ENCODE measurements around the gene MAGEB1.

Gene MAGEB1, protein sequence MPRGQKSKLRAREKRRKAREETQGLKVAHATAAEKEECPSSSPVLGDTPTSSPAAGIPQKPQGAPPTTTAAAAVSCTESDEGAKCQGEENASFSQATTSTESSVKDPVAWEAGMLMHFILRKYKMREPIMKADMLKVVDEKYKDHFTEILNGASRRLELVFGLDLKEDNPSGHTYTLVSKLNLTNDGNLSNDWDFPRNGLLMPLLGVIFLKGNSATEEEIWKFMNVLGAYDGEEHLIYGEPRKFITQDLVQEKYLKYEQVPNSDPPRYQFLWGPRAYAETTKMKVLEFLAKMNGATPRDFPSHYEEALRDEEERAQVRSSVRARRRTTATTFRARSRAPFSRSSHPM

GRCh38 chrX:30246769-30247489, at the start of gene MAGEB1:
Gene MAGEB1 (plus strand): TSS chrX:30247146. CDS start chrX:30250494, 3,348 bp downstream.
- DNase-seq: no peak

DNA sequence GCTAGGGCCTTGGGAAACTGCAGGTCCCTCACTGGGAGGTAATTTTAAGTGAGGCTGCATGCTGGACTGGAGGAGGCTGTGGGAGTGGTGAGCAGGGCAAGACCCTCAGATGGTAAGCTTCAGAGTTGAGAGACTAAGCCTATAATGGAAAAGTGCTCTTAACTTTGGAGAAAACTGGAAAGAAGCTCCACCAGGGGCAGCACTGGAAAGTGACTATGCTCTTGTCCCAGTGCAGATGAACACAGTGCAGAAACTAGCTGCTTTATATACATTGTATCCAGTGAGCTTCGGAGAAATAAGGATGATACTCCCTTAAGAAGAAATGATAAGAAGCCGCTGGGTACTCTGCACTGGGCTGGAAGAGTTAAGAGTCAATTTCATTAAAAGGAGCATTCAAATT, 34.8 kb upstream of the MAGEB1 start:
- DNase-seq: no peak

DNA sequence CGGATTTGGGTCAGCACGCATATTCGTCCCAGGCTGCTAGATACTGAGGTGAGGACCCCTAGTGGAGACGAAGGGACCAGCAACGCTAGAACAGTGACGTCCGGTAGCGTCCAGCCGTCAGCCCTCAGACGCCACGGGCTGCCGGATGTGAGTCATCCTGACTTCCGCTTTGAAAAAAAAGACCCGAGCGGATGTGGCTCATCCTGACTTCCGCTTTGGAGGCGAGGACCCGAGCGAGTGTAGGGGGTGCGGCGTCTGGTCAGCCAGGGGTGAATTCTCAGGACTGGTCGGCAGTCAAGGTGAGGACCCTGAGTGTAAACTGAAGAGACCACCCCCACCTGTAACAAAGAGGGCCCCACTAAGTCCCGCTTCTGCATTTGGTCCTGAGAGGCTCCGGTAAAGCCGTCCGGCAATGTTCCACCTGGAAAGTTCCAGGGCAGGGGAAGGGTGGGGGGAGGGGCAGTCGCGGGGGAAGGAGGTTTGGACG, 31.5 kb upstream of the MAGEB1 start, which contains the start of gene MAGEB2:
Gene MAGEB2, plus strand, starts transcription at position 207 of the 487 bp plus-strand sequence. CDS start 3,018 bp downstream, outside the sequence.
- no peak for DNase-seq

DNA sequence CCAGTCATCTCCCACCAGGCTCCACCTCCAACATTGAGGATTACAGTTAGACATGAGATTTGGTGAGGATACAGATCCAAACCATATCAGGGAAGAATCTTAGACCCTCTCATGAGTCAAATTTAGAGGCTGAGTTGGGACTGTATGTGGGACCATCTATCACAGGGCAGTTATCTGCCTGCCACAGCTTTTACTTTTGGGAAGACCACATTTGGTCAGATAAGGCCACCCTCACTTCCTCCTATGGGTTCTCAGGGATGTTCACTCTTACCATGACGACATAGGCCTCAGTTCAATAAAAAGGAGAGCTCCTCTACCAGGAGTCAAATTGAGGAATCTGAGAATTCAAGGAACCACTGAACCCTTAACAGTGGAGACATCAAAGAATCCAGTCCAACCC, 29.5 kb upstream of the MAGEB1 start:
- no peak for DNase-seq

DNA sequence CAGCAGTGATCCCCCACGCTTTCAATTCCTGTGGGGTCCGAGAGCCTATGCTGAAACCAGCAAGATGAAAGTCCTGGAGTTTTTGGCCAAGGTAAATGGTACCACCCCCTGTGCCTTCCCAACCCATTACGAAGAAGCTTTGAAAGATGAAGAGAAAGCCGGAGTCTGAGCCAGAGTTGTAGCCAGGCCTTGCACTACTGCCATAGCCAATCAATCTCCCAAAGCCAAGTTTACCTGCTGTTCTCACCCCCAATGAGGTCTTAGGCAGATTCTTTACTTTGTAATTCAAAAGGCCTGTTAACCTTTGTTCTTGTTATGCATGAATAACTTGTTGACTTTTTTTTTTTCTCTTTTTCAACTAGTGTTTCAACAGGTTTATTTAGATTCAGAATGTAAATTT, 27.6 kb upstream of the MAGEB1 start:
- DNase-seq: no peak

DNA sequence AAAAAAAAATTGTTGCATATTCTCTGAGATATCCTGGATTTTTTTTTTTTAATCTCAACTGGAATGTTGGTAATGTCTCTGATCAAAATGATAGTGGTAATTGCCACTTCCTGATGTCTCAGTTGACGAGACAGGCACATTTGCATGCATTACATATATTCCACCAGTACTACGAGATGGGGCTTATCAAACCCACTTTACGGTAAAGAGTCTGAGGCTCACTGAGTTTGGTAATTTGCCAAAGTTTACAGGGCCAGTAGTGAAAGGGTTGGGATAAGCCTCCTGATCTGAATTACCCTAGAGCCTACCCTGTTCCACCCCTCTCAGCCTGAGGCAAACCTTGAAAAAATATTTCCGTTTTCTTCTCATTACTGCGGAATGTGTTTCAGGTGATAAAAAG, 26.3 kb upstream of the MAGEB1 start:
- DNase-seq: no peak

DNA sequence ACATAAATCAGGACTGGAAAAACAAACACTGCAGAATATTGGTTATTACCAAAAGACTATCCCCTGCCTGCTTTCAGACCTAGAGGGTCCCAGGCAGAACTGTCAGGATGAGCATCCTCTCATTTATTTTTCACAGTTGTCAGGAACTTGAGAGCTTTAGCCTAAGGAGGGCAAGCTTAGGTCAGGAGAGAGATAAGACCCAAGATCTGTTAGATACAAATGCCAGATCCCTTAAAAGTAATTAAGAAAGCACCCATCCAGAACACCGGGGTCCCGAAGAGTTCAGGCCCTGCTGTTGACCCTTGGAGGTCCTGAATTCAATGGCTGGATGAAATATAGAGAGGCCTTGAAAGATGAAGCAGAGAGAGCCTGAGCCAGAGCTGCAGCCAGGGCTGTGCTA, 22.4 kb upstream of the MAGEB1 start:
- DNase-seq: no peak

DNA sequence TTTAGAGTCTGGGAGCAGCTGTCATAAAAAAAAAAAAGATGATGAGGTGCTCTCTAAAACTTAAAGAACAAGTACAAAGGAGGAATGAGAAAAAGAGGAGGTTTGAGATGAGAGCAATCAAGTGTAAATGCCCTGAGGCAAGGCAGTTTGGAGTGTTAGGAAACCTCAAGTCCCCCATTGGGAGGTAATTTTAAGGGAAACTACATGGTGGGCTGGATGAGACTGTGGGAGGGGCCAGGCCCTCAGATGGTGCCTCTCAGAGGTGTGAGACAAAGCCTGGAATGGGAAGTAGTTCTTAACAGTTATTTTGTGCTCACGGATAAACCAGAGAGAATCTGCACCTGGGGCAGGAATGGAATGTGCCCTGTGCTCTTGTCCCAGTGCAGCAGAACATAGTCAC, 18.4 kb upstream of the MAGEB1 start:
- no peak for DNase-seq

- DNase-seq: no peak
Measured at GRCh38 chrX:30230395-30230794, 16.6 kb upstream of the MAGEB1 start, which contains the start of gene MAGEB3. Gene MAGEB3 (plus strand): TSS chrX:30230657. CDS start chrX:30235925, 5,268 bp downstream.

DNA sequence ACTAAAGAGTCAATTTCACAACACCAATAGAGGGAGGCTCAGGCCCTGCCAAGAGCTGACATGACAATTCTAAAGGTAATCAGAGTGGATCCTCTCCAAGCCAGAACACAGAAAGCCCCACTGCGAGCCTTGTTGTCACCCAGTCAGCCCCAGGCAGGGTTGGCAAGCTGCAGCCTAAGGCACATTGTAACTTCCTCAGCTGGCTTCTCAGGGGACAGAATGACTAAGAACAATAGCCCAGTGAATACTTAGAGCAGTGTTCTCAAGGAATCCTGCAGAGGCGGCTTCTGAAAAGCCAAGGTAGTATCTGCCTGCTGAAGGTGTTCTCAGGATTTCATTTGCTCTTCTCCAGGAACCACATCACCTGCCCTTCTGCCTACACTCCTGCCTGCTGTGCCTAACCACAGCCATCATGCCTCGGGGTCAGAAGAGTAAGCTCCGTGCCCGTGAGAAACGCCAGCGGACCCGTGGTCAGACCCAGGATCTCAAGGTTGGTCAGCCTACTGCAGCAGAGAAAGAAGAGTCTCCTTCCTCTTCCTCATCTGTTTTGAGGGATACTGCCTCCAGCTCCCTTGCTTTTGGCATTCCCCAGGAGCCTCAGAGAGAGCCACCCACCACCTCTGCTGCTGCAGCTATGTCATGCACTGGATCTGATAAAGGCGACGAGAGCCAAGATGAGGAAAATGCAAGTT, 5.1 kb upstream of the MAGEB1 start, which contains the start of gene MAGEB4:
Gene MAGEB4, plus strand, starts transcription at position 277 of the 692 bp plus-strand sequence. Its CDS starts 136 bp downstream, at position 413.
- no peak for DNase-seq

DNA sequence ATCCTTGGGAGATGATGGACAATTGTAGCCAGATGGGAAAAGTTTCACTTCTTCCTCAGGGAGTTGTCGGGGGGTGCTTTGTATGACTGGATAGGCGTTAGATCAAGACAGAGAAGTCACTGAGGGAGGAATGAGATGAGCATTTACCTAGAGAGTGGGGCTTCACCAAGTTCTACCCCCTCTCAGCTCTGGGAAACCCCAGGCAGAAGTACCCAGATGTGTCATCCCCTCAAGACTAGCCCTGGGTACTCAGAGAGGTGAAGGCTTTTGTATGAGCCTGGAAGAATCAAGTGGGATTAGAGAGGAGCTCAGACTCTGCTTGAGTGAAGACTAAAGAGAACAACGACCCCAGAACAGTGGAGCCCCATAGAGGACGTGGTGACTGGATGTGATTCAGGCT, 1.9 kb downstream of the MAGEB1 start:
- no peak for DNase-seq

- DNase-seq: no peak
Measured at GRCh38 chrX:30253257-30253656, 6.3 kb downstream of the MAGEB1 start.

DNA sequence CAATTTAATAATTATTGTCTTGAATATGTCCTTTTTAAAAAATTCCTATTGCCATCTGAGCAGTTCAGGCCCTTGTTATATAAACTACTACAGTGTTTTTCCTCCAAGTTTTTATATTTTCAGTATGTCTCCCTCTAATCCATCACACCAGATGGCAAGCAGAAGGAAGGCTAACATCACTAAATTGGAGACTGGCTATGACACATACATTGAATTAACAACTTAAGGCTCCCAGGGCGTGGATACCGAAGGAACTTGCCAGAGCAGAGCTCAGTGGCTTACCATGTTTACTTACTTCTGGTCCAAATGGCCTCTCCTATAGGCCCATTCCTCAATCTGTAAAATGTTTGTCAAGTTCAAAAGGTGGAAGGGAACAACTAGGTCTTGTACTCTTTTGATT, 13.0 kb downstream of the MAGEB1 start:
- DNase-seq: no peak

DNA sequence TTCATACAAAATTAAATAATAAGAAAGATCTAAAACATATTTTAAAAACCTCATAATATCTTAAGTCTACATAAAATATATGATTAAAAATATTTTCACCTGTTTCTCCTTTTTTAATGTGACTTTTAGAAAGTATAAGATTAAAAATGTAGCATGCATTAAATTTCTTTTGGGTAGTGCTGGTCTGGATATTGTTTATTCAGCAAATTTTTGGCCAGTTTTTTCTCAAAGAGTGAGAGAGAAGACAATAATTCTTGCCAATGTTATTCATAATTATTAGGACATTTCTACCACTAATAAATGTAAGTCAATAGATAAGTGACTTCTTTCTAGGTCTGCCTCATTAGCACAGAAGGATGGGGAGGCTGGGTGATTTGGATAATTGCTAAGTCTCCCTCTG, 14.1 kb downstream of the MAGEB1 start:
- DNase-seq: no peak

DNA sequence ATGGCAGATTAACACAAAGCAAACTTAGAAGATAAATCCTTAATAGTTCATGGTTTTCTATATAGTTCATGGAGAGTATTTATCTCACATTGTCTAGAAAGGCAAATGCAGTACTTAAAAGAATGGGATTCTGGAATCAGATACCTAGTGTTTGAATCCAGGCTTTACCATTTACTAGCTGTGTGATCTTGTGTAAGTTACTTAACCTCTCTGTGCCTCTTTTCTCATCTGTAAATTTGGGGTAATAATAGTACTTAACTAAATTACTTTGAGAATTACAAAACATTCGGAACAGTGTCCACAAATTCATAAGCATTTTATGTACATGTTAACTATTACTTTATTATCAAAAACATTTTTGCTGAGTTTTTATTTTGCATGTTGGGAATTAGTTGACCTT, 15.8 kb downstream of the MAGEB1 start:
- no peak for DNase-seq

DNA sequence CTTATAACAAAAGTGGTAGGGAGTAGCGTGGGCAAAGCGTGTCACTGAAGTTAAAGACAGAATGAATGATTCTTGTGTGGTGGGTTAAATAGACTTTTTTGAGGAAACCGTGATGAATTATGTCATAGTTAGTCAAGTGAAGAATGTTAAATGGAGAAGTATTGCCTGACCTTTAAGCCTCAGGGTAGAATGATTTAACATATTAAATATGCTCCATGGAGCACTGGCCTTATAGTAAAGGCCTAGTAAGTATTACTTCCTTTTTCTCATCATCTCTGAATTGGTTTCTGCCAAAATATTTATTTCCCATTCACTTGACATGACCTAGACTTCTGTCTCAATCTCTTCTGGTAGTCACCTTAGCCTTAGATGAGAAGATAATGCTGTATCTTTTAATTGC, 23.7 kb downstream of the MAGEB1 start:
- DNase-seq: no peak

DNA sequence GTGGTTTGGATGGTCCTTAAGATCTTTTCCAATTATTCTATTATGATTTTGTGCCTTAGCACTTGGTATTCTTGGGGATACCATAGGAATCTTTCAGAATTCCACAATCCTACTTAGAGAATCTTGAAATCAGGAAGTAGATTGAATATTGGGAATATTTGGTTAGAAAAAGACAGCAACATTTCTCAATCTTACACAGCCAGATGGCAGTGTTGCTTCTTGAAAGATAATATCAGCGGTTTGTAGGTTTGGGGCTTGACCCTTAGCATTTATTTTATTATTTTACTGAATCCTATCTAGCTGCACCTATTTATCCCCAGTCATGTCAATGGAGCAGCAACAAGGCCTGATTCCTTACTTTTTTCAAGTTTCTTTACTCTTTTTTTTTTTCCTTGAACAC, 28.6 kb downstream of the MAGEB1 start:
- DNase-seq: no peak

DNA sequence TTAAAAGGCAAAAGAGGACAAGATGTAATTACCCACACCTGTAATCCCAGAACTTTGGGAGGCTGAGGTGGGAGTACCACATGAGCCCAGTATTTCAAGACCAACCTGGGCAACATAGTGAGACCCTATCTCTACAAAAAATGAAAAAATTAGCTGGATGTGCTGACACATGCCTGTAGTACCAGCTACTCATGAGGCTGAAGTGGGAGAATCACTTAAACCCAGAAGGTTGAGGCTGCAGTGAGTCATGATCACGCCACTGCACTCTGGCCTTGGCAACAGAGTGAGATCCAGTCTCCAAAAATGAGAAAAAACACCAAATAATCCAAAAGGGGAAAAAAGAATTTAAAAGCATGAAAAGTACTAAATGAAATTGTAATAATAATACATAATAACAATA, 31.4 kb downstream of the MAGEB1 start:
- no peak for DNase-seq

DNA sequence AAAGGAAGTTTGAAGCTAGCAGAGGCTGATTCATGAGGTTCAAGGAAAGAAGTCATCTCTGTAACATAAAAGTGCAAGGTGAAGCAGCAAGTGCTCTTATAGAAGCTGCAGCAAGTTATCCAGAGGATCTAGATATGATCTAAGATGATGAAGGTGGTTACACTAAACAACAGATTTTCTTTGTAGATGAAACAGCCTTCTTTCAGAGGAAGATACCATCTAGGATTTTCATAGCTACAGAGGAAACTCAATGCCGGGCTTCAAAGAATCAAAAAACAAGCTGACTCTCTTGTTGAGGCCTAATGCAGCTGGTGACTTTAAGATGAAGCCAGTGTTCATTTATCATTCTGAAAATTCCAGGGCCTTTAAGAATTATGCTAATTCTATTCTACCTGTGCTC, 33.5 kb downstream of the MAGEB1 start:
- no peak for DNase-seq

DNA sequence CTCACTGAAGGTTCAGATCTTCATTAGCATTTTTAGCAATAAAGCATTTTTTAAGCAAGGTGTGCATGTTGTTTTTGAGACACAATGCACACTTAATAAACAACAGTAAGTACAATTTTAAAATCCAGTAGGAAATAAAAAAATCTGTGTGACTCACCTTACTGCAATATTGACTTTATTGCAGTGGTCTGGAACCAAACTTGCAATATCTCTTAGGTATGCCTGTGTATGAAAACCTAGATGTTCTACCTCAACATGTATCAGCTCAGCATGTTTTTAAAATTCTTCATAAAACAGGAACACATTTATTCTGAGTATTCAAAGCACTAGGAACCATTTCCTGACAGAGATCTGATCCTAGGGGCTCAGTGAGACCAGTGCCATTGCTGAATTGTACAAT, 35.6 kb downstream of the MAGEB1 start:
- no peak for DNase-seq

GRCh38 chrX:30283456-30284200, 36.7 kb downstream of the MAGEB1 start:
- DNase-seq: no peak

- no peak for DNase-seq
Measured at GRCh38 chrX:30296408-30297254, 49.7 kb downstream of the MAGEB1 start.

Measured in stimulated activated CD4-positive, alpha-beta T cell treated with anti-CD3 and anti-CD28 coated beads, Interleukin-2, amount 100 ng/mL, for 48 hours (primary cell).